HepG2 (cell line): ENCODE data around the gene MFNG. TPM values are rescaled to one million over a fixed set of nuclear protein-coding genes. Genes with fewer than 3 reads are reported as not detected.
A peak's percentile ranks its signal among the peaks of the same experiment; 100 is the strongest.

Experiments used
- ATAC-seq: fragments of 200-7000 bp; cut with Tn5 transposase; 3 replicates; pipeline ENCODE4 v1.9.1; 2020; ENCODE audit warnings: mild to moderate bottlenecking, moderate library complexity
- BruUV-seq: library from RNA; stranded (reverse); fragments of 400-500 nt; replicated peaks from 2 replicates; lab custom pipeline; 2021; lab: Mats Ljungman, UMichigan
- CTCF ChIA-PET: fragments of 300-600 bp; formaldehyde crosslinking; extraction: SDS; loops from one replicate; lab custom pipeline; 2021; ENCODE audit warnings: low total read pairs, inconsistent platforms, low intra/inter-chr PET ratio; lab: Yijun Ruan, JAX
- POLR2A ChIA-PET: fragments of 350-600 bp; sonication (Branson Sonifier 250); formaldehyde crosslinking; loops from one replicate; lab custom pipeline; 2020; ENCODE audit warnings: antibody characterized with exemption, inconsistent platforms; lab: Yijun Ruan, JAX
- DNase-seq: peaks from one replicate; pipeline ENCODE4 v3.0.0-alpha.2; 2015; ENCODE audit warnings: low spot score
- FAIRE-seq: peaks from 3 replicates; lab custom pipeline; 2011; peaks lifted over from hg19 to GRCh38; lab: Jason Lieb, UNC
- H2AFZ ChIP-seq: one replicate; pipeline ENCODE4 v1.6.1; 2011; ENCODE audit warnings: low read length, inconsistent platforms
- H3K27ac ChIP-seq: fragments of 300-600 bp; 3 replicates; pipeline ENCODE4 v1.8.0; 2011; ENCODE audit warnings: mixed run types, mild to moderate bottlenecking, mixed read lengths, low read length, inconsistent platforms; ENCODE audit not compliant: insufficient read depth; ENCODE audit errors: extremely low read length
- H3K27me3 ChIP-seq, 2 experiments: fragments of 200-600 bp in 1 of 2; 2 replicates in 1 of 2; 3 replicates in 1 of 2; pipeline versions ENCODE4 v1.6.0 to v1.8.0; 2011; ENCODE audit warnings: low read length in 2 of 2, mild to moderate bottlenecking in 2 of 2, moderate library complexity in 2 of 2, inconsistent platforms in 1 of 2; ENCODE audit not compliant: insufficient read depth in 2 of 2, control insufficient read depth in 1 of 2
- H3K36me3 ChIP-seq, 2 experiments: fragments of 200-600 bp in 1 of 2; replicated peaks in 1 of 2; 2 replicates in 1 of 2; 3 replicates in 1 of 2; pipeline versions ENCODE4 v1.5.1 to v1.8.0; 2011; ENCODE audit warnings: low read length in 2 of 2, inconsistent platforms in 1 of 2; ENCODE audit not compliant: insufficient read depth in 2 of 2, control insufficient read depth in 1 of 2
- H3K4me1 ChIP-seq: 2 replicates; pipeline ENCODE4 v1.5.1; 2012; ENCODE audit warnings: low read length, inconsistent platforms; ENCODE audit not compliant: insufficient read depth
- H3K4me2 ChIP-seq: 2 replicates; pipeline ENCODE4 v1.6.0; 2011; ENCODE audit warnings: low read depth, low read length, inconsistent platforms
- H3K4me3 ChIP-seq, 3 experiments: fragments of 200-600 bp in 1 of 3; sonication (generic), shearing (Covaris generic) in 1 of 3; replicated peaks in 1 of 3; 2 replicates each; pipeline ENCODE4 v1.5.1; 2011 to 2016; ENCODE audit warnings: low read length in 3 of 3, inconsistent platforms in 2 of 3, low read depth in 2 of 3, mild to moderate bottlenecking in 2 of 3, control low read depth in 1 of 3, mixed read lengths in 1 of 3; ENCODE audit not compliant: insufficient read depth in 1 of 3
- H3K79me2 ChIP-seq: one replicate; pipeline ENCODE4 v1.6.1; 2011; ENCODE audit warnings: low read length, inconsistent platforms; ENCODE audit not compliant: insufficient read depth
- H3K9ac ChIP-seq: 2 replicates; pipeline ENCODE4 v1.6.0; 2011; ENCODE audit warnings: mild to moderate bottlenecking, low read depth, low read length, inconsistent platforms; ENCODE audit not compliant: insufficient read depth
- H3K9me3 ChIP-seq: 2 replicates; pipeline ENCODE4 v1.5.1; 2012; ENCODE audit warnings: mild to moderate bottlenecking, low read length
- H4K20me1 ChIP-seq: 2 replicates; pipeline ENCODE4 v1.6.0; 2011; ENCODE audit warnings: inconsistent platforms, mild to moderate bottlenecking, low read length, moderate library complexity; ENCODE audit not compliant: insufficient read depth
- EP300 ChIP-seq, 3 experiments: sonication (generic) in 1 of 3; formaldehyde crosslinking in 1 of 3; IDR thresholded peaks; 2 replicates each; pipeline versions ENCODE4 v1.5.1 to v1.6.1; 2011 to 2020; ENCODE audit warnings: low read depth in 2 of 3, low read length in 2 of 3, borderline replicate concordance in 1 of 3, improper control_type of control experiment in 1 of 3, mild to moderate bottlenecking in 1 of 3, missing genetic modification reagents in 1 of 3, moderate library complexity in 1 of 3
- NCOA2 ChIP-seq: sonication (generic); formaldehyde crosslinking; IDR thresholded peaks from 2 replicates; pipeline ENCODE4 v1.8.0; 2022; ENCODE audit warnings: inconsistent platforms
- RARA ChIP-seq: IDR thresholded peaks from 2 replicates; pipeline ENCODE4 v1.6.1; 2016; ENCODE audit warnings: missing genetic modification reagents, missing compliant biosample characterization
- RBFOX2 ChIP-seq: fragments of 200-400 bp; formaldehyde crosslinking; IDR thresholded peaks from 2 replicates; pipeline ENCODE4 v1.6.1; 2017; ENCODE audit warnings: low read depth, mild to moderate bottlenecking, low read length
- RFX5 ChIP-seq: IDR thresholded peaks from 2 replicates; pipeline ENCODE4 v1.6.1; 2011; ENCODE audit warnings: low read depth, low read length, improper control_type of control experiment
- RXRA ChIP-seq: sonication (generic); formaldehyde crosslinking; IDR thresholded peaks from 2 replicates; pipeline ENCODE4 v1.5.1; 2020; ENCODE audit warnings: missing genetic modification reagents
- SNAPC2 ChIP-seq: sonication (generic); formaldehyde crosslinking; IDR thresholded peaks from 2 replicates; pipeline ENCODE4 v1.8.1; 2022; ENCODE audit warnings: mild to moderate bottlenecking, missing genetic modification reagents
- ZNF256 ChIP-seq: sonication (generic); formaldehyde crosslinking; conservative IDR thresholded peaks from 2 replicates; pipeline ENCODE4 v1.4.0; 2020; ENCODE audit warnings: missing genetic modification reagents
- ZNF577 ChIP-seq: sonication (generic); formaldehyde crosslinking; IDR thresholded peaks from 2 replicates; pipeline ENCODE4 v1.4.0; 2020; ENCODE audit warnings: mild to moderate bottlenecking, low read depth, missing genetic modification reagents, borderline replicate concordance
- WGBS: methylation state at CpG from one replicate; pipeline ENCODE4 v1.1.6; 2017; ENCODE audit warnings: low lambda C conversion rate; 5-methylcytosine and 5-hydroxymethylcytosine counted together
- in situ Hi-C: cut with HindIII; loops from 2 replicates; pipeline ENCODE4 v1.10.0; 2017; ENCODE audit warnings: low pct_unique_long_range_greater_than_20kb; ENCODE audit not compliant: extremely low pct_ligation_motif_present
- intact Hi-C: fragments of 100-400 bp; cut with micrococcal nuclease; formaldehyde crosslinking; loops from one replicate; pipeline ENCODE4 v1.10.0; 2022; ENCODE audit not compliant: unreplicated experiment
- polyA plus RNA-seq, 8 experiments: library from polyadenylated mRNA; depleted of rRNA in 3 of 8; stranded (reverse) in 7 of 8; unstranded in 1 of 8; fragments of >200 nt; fragmentation: Illumina TruSeq in 4 of 8; extraction: Trizol in 4 of 8; gene quantifications; 2 replicates each; pipeline versions ENCODE4 v1.2.1 to v1.2.3, GENCODE V29; 2011 to 2016; ENCODE audit warnings: low read depth in 4 of 8, missing spikeins in 1 of 8, mixed read lengths in 1 of 8; ENCODE audit not compliant: insufficient read depth in 1 of 8
- total RNA-seq, 5 experiments: library from RNA; depleted of rRNA; stranded (reverse); fragments of >200 nt; fragmentation: Illumina TruSeq; extraction: Trizol; gene quantifications; 2 replicates each; pipeline ENCODE4 v1.2.3, GENCODE V29; 2016; ENCODE audit warnings: low read depth in 1 of 5
- TF ChIP-seq, protein P1 (sequence below): sonication (generic); formaldehyde crosslinking; IDR thresholded peaks from 2 replicates; pipeline ENCODE4 v1.5.1; 2020; ENCODE audit warnings: mild to moderate bottlenecking, missing genetic modification reagents, moderate library complexity

The MFNG gene
- total and polyA plus RNA-seq, 2 of the 13 experiments (the other 11 are each of a cell fraction or from before 2014, with no cell fraction given), result 1.0 to 11.7 TPM

DNA sequence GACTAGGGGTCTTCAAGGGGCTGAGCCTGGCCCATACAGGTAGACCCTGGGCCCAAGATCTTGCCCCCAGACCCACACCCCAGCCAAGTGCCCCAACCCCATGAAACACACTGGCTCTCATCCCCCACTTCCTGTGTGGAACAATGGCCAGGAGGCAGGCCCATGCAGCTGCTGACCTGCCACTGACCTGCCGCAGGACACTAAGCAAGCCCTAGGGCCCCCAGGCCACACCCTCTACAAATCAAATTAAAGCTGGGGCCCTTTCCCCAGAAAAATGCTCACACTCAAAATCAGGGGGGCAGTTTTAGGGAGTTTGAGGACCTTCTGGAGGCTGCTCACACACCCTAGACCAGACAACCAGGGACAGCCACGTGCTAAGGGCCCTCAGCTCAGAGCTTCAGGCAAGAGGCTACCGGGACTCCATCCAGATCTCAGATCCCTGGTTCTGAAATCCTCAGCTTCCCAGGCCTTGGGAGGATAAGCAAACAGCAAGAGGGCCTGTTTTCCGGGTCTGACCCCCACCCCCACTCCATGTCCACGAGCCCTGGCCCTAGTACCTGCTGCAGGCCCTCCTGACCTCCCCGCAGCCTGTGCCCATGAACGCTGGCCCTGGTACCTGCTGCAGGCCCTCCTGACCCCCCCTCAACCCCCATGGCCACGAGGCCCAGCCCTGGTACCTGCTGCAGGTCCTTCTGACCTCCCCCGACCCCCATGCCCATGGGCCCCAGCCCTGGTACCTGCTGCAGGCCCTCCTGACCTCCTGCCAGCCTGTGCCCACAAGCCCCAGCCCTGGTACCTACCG is 23.1 kb upstream of the MFNG start:
- intact Hi-C loops, result no loop called here
- Histone ChIP-seq H3K27ac (peak overlapping the region; percentile 30), H3K27me3 (no peaks in the 10 kb centered on the region), H3K4me1 (peaks cover 79% of the 10 kb centered on the region), H3K9ac (0 out of 2 replicates have a peak overlapping the region, but pooled peaks have one; percentile 16), H3K4me3 (no peak overlapping the region), H3K9me3 (no peaks in the 10 kb centered on the region), H3K79me2 (peaks cover 22% of the 10 kb centered on the region), H4K20me1 (peaks cover 4% of the 10 kb centered on the region; the same call in 1 of the 2 replicates), H3K4me2 (0 out of 2 replicates have a peak overlapping the region, but pooled peaks have one; percentile 7), H3K36me3 (peaks cover 25 to 69% of the 10 kb centered on the region in 2 experiments), H2AFZ (no peak overlapping the region)
- BruUV-seq, result no TSS peak
- no peak for TF ChIP-seq EP300 (IDR thresholded peaks at IDR 0.05; ENCODE audit: low read depth in 2 of 2, low read length in 2 of 2)
- TF ChIP-seq EP300 (CRISPR knock-in tag; IDR thresholded peaks at IDR 0.05; ENCODE audit: borderline replicate concordance), result no peak
- TF ChIP-seq SNAPC2, result no peak
- no peak for TF ChIP-seq NCOA2 (CRISPR knock-in tag)
- no peak for TF ChIP-seq RFX5
- TF ChIP-seq ZNF256, result no peak
- TF ChIP-seq, protein P1, sequence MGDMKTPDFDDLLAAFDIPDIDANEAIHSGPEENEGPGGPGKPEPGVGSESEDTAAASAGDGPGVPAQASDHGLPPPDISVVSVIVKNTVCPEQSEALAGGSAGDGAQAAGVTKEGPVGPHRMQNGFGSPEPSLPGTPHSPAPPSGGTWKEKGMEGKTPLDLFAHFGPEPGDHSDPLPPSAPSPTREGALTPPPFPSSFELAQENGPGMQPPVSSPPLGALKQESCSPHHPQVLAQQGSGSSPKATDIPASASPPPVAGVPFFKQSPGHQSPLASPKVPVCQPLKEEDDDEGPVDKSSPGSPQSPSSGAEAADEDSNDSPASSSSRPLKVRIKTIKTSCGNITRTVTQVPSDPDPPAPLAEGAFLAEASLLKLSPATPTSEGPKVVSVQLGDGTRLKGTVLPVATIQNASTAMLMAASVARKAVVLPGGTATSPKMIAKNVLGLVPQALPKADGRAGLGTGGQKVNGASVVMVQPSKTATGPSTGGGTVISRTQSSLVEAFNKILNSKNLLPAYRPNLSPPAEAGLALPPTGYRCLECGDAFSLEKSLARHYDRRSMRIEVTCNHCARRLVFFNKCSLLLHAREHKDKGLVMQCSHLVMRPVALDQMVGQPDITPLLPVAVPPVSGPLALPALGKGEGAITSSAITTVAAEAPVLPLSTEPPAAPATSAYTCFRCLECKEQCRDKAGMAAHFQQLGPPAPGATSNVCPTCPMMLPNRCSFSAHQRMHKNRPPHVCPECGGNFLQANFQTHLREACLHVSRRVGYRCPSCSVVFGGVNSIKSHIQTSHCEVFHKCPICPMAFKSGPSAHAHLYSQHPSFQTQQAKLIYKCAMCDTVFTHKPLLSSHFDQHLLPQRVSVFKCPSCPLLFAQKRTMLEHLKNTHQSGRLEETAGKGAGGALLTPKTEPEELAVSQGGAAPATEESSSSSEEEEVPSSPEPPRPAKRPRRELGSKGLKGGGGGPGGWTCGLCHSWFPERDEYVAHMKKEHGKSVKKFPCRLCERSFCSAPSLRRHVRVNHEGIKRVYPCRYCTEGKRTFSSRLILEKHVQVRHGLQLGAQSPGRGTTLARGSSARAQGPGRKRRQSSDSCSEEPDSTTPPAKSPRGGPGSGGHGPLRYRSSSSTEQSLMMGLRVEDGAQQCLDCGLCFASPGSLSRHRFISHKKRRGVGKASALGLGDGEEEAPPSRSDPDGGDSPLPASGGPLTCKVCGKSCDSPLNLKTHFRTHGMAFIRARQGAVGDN (CRISPR knock-in tag), result peak; percentile 43
- TF ChIP-seq RARA (CRISPR knock-in tag), result 0 out of 2 replicates have a peak, but pooled peaks have one; percentile 12
- TF ChIP-seq RXRA (CRISPR knock-in tag), result peak; percentile 18; the same call in 1 of the 2 replicates
- TF ChIP-seq RBFOX2, result peak; percentile 31; the same call in 1 of the 2 replicates
- TF ChIP-seq ZNF577, result no peak
- FAIRE-seq (no peak), DNase-seq (no peak), ATAC-seq (no peak)
- ChIA-PET CTCF (no interaction called here), POLR2A (no interaction called here)
- in situ Hi-C loops, result no loop called here
- WGBS, result 98% methylated on average over 6 of the region's 10 CpGs
